ENCODE measurements around the gene INPP4A.
A peak's percentile ranks its signal among the peaks of the same experiment; 100 is the strongest.
"Not testable (repeated sequence)": the region's sequence is repeated elsewhere in the genome, so short reads cannot be mapped to it uniquely, and the experiment has no call there.

The INPP4A gene

GRCh38 chr2:98592565-98592964, 147.9 kb downstream of the INPP4A start:
- H3K4me3 ChIP-seq (replicated peaks; ENCODE audit: low read depth, low read length), result no peak overlapping the region
- no peak for DNase-seq (ENCODE audit: extremely low read depth, low read depth)
- TF ChIP-seq CTCF (IDR thresholded peaks at IDR 0.05; ENCODE audit: low read depth, low read length, missing control alignments), result no peak

GRCh38 chr2:98594665-98595064, 150.0 kb downstream of the INPP4A start:
- not testable (repeated sequence) for DNase-seq (ENCODE audit: extremely low read depth, low read depth); H3K4me3 ChIP-seq (replicated peaks; ENCODE audit: low read depth, low read length)

GRCh38 chr2:98598781-98599428, 154.2 kb downstream of the INPP4A start:
- H3K4me3 ChIP-seq (replicated peaks; ENCODE audit: low read depth, low read length), result no peak overlapping the region
- no peak for TF ChIP-seq CTCF (IDR thresholded peaks at IDR 0.05; ENCODE audit: low read depth, low read length, missing control alignments)
- DNase-seq (ENCODE audit: extremely low read depth, low read depth), result no peak

GRCh38 chr2:98601532-98602132, 157.0 kb downstream of the INPP4A start:
- no peak for DNase-seq (ENCODE audit: extremely low read depth, low read depth)
- no peak overlapping the region for H3K4me3 ChIP-seq (replicated peaks; ENCODE audit: low read depth, low read length)
- TF ChIP-seq CTCF (IDR thresholded peaks at IDR 0.05; ENCODE audit: low read depth, low read length, missing control alignments), result peak; percentile 57

GRCh38 chr2:98604547-98604946, 159.9 kb downstream of the INPP4A start:
- TF ChIP-seq CTCF (IDR thresholded peaks at IDR 0.05; ENCODE audit: low read depth, low read length, missing control alignments), result no peak
- no peak for DNase-seq (ENCODE audit: extremely low read depth, low read depth)
- no peak overlapping the region for H3K4me3 ChIP-seq (replicated peaks; ENCODE audit: low read depth, low read length)

- TF ChIP-seq CTCF (IDR thresholded peaks at IDR 0.05; ENCODE audit: low read depth, low read length, missing control alignments), result no peak
- H3K4me3 ChIP-seq (replicated peaks; ENCODE audit: low read depth, low read length), result no peak overlapping the region
- DNase-seq (ENCODE audit: extremely low read depth, low read depth), result no peak
Observed at GRCh38 chr2:98605076-98605475, 160.4 kb downstream of the INPP4A start.

GRCh38 chr2:98606431-98606830, 161.8 kb downstream of the INPP4A start:
- TF ChIP-seq CTCF (IDR thresholded peaks at IDR 0.05; ENCODE audit: low read depth, low read length, missing control alignments), result no peak
- DNase-seq (ENCODE audit: extremely low read depth, low read depth), result no peak
- no peak overlapping the region for H3K4me3 ChIP-seq (replicated peaks; ENCODE audit: low read depth, low read length)

Measured in HFF-Myc (cell line).